Sigmoid colon (tissue), 3 donors: ENCODE results near the gene GALNT18.

ENCODE experiments used
- POLR2A ChIP-seq, 2 donors: fragments of 450-650 bp; IDR thresholded peaks; one replicate each; pipeline ENCODE4 v1.6.1; 2016; ENCODE audit warnings: antibody characterized with exemption in 2 of 2, mild to moderate bottlenecking in 2 of 2, moderate library complexity in 2 of 2
- TF ChIP-seq, protein P1 (sequence below), 4 experiments: fragments of 450-650 bp in 3 of 4; fragments of 200-600 bp in 1 of 4; IDR thresholded peaks; one replicate each; pipeline ENCODE4 v1.5.1; 2016 to 2019; ENCODE audit warnings: antibody characterized with exemption in 4 of 4, mild to moderate bottlenecking in 3 of 4, moderate library complexity in 2 of 4

DNA sequence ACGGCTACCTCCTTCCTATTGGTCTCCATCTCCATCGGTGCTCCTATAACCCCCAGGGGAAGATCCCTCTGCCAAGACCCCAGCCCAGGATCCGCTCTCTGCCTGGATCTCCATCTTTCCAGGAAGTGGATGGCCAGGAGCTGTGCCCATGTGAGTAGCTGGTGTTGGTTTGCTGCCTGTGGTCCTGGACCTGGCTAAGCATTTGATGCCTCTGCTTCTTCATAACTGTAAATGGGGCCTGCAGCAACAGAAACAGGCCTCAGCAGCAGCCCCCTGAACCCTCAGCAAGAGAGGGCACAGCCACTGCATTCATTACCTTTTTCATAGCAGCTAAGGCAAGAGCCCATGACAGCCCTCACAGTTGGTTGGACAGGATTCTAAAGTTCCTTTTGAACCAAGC is 242.1 kb downstream of the GALNT18 start:
- TF ChIP-seq, protein P1, sequence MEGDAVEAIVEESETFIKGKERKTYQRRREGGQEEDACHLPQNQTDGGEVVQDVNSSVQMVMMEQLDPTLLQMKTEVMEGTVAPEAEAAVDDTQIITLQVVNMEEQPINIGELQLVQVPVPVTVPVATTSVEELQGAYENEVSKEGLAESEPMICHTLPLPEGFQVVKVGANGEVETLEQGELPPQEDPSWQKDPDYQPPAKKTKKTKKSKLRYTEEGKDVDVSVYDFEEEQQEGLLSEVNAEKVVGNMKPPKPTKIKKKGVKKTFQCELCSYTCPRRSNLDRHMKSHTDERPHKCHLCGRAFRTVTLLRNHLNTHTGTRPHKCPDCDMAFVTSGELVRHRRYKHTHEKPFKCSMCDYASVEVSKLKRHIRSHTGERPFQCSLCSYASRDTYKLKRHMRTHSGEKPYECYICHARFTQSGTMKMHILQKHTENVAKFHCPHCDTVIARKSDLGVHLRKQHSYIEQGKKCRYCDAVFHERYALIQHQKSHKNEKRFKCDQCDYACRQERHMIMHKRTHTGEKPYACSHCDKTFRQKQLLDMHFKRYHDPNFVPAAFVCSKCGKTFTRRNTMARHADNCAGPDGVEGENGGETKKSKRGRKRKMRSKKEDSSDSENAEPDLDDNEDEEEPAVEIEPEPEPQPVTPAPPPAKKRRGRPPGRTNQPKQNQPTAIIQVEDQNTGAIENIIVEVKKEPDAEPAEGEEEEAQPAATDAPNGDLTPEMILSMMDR (IDR thresholded peaks at IDR 0.05), result no peak
- TF ChIP-seq POLR2A (IDR thresholded peaks at IDR 0.05), result no peak
